K562 (cell line): Measurements from ENCODE around the gene HPN. TPM values are rescaled to one million over a fixed set of nuclear protein-coding genes. Genes with fewer than 3 reads are reported as not detected.

Source experiments
- BCOR ChIP-seq: fragments of 450-650 bp; IDR thresholded peaks from 2 replicates; pipeline ENCODE4 v1.6.1; 2016
- CHD2 ChIP-seq: IDR thresholded peaks from 2 replicates; pipeline ENCODE4 v1.6.1; 2011; ENCODE audit warnings: low read depth, low read length
- EHMT2 ChIP-seq: fragments of 450-650 bp; IDR thresholded peaks from 2 replicates; pipeline ENCODE4 v1.6.1; 2018; ENCODE audit warnings: antibody characterized with exemption
- FOS ChIP-seq: IDR thresholded peaks from 3 replicates; pipeline ENCODE4 v1.6.1; 2011; ENCODE audit not compliant: insufficient read length; ENCODE audit errors: extremely low read depth
- KDM1A ChIP-seq, 2 experiments: fragments of 450-650 bp; IDR thresholded peaks; 2 replicates each; pipeline ENCODE4 v1.6.1; 2016; ENCODE audit warnings: mild to moderate bottlenecking in 2 of 2
- NFIC ChIP-seq: fragments of 450-650 bp; IDR thresholded peaks from 2 replicates; pipeline ENCODE4 v1.6.1; 2017; ENCODE audit warnings: mild to moderate bottlenecking, inconsistent platforms
- THRAP3 ChIP-seq: fragments of 450-650 bp; IDR thresholded peaks from 2 replicates; pipeline ENCODE4 v1.6.1; 2016; ENCODE audit warnings: mild to moderate bottlenecking, inconsistent platforms, borderline replicate concordance
- ZNF3 ChIP-seq: fragments of 250-450 bp; sonication (Bioruptor Pico); IDR thresholded peaks from 2 replicates; pipeline ENCODE4 v1.5.0; 2021; ENCODE audit warnings: mild to moderate bottlenecking, moderate library complexity
- ZNF384 ChIP-seq: IDR thresholded peaks from 2 replicates; pipeline ENCODE4 v1.6.1; 2012; ENCODE audit warnings: low read depth, low read length, improper control_type of control experiment
- polyA plus RNA-seq, 8 experiments: library from polyadenylated mRNA; depleted of rRNA in 4 of 8; stranded (reverse) in 5 of 8; unstranded in 3 of 8; fragments of >200 nt; fragmentation: Nextera tagmentation in 2 of 8; fragmentation: Illumina TruSeq in 1 of 8; extraction: Ambion mirVana in 2 of 8; extraction: Trizol in 1 of 8; gene quantifications; 2 replicates each; pipeline versions ENCODE4 v1.2.1 to v1.2.3, GENCODE V29; 2011 to 2014; ENCODE audit warnings: inconsistent platforms in 1 of 8, missing spikeins in 1 of 8
- total RNA-seq, 7 experiments: library from RNA; depleted of rRNA in 6 of 7; stranded (reverse); fragments of >200 nt in 6 of 7; fragmentation: Illumina TruSeq in 2 of 7; extraction: Trizol in 2 of 7; gene quantifications; 2 replicates each; pipeline versions ENCODE4 v1.2.1 to v1.2.3, GENCODE V29; 2011 to 2021; ENCODE audit warnings: low replicate concordance in 1 of 7
- TF ChIP-seq, protein P1 (sequence below): fragments of 450-650 bp; IDR thresholded peaks from 2 replicates; pipeline ENCODE4 v1.6.1; 2018; ENCODE audit not compliant: partially characterized antibody
- TF ChIP-seq, protein P2 (sequence below): fragments of 450-650 bp; IDR thresholded peaks from 2 replicates; pipeline ENCODE4 v1.6.1; 2016; ENCODE audit warnings: low read depth
- TF ChIP-seq, protein P3 (sequence below): fragments of 250-450 bp; sonication (Bioruptor Pico); IDR thresholded peaks from 2 replicates; pipeline ENCODE4 v1.8.0; 2022; ENCODE audit warnings: inconsistent platforms, mild to moderate bottlenecking, moderate library complexity, borderline replicate concordance

The HPN gene
- total and polyA plus RNA-seq, 9 of the 15 experiments (the other 6 are each of a cell fraction or from before 2014, with no cell fraction given) = 0.10 to 0.20 TPM; not detected in 7

DNA sequence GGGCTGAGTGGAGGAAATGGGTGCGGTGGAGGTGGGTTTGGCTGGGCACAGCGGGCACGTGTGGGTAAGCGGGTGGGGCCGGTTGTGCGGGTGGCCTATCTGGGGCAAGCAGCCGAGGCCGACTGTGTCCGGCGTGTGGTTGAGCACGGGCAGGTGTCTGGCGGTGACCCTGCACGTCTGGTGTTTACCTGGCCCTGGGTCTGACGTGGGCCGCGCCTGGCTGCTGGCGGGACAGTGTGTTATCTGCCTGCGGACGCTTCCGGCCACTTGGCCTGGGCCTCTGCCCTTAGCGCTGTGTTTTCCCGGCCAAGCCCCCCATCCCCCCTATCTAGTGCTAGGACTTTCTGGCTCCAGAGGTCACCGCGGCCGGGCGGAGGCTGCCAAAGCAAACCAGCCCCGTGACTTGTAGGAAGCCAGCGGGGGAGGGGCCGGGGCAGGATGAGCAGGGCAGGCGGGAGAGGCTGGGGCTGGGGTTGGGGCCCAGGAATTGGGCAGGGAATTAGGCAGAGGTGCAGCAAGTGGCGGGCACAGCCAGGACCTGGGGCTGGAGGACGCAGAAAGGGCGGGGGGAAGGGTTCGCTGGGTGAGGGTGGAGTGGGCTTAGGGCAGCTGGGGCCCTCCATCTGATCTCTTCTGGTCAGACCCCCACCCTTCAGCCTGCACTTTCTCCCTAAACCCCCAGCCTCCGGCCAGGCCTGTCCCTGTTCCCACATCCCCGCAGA lies 534 bp upstream of the HPN start (continued):
- TF ChIP-seq, protein P1, sequence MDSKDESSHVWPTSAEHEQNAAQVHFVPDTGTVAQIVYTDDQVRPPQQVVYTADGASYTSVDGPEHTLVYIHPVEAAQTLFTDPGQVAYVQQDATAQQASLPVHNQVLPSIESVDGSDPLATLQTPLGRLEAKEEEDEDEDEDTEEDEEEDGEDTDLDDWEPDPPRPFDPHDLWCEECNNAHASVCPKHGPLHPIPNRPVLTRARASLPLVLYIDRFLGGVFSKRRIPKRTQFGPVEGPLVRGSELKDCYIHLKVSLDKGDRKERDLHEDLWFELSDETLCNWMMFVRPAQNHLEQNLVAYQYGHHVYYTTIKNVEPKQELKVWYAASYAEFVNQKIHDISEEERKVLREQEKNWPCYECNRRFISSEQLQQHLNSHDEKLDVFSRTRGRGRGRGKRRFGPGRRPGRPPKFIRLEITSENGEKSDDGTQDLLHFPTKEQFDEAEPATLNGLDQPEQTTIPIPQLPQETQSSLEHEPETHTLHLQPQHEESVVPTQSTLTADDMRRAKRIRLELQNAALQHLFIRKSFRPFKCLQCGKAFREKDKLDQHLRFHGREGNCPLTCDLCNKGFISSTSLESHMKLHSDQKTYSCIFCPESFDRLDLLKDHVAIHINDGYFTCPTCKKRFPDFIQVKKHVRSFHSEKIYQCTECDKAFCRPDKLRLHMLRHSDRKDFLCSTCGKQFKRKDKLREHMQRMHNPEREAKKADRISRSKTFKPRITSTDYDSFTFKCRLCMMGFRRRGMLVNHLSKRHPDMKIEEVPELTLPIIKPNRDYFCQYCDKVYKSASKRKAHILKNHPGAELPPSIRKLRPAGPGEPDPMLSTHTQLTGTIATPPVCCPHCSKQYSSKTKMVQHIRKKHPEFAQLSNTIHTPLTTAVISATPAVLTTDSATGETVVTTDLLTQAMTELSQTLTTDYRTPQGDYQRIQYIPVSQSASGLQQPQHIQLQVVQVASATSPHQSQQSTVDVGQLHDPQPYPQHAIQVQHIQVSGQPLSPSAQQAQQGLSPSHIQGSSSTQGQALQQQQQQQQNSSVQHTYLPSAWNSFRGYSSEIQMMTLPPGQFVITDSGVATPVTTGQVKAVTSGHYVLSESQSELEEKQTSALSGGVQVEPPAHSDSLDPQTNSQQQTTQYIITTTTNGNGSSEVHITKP = peak; percentile 84
- TF ChIP-seq NFIC = peak; percentile 58
- TF ChIP-seq THRAP3 = no peak
- TF ChIP-seq CHD2 = peak; percentile 56; the same call in 1 of the 2 replicates
- TF ChIP-seq, protein P2, sequence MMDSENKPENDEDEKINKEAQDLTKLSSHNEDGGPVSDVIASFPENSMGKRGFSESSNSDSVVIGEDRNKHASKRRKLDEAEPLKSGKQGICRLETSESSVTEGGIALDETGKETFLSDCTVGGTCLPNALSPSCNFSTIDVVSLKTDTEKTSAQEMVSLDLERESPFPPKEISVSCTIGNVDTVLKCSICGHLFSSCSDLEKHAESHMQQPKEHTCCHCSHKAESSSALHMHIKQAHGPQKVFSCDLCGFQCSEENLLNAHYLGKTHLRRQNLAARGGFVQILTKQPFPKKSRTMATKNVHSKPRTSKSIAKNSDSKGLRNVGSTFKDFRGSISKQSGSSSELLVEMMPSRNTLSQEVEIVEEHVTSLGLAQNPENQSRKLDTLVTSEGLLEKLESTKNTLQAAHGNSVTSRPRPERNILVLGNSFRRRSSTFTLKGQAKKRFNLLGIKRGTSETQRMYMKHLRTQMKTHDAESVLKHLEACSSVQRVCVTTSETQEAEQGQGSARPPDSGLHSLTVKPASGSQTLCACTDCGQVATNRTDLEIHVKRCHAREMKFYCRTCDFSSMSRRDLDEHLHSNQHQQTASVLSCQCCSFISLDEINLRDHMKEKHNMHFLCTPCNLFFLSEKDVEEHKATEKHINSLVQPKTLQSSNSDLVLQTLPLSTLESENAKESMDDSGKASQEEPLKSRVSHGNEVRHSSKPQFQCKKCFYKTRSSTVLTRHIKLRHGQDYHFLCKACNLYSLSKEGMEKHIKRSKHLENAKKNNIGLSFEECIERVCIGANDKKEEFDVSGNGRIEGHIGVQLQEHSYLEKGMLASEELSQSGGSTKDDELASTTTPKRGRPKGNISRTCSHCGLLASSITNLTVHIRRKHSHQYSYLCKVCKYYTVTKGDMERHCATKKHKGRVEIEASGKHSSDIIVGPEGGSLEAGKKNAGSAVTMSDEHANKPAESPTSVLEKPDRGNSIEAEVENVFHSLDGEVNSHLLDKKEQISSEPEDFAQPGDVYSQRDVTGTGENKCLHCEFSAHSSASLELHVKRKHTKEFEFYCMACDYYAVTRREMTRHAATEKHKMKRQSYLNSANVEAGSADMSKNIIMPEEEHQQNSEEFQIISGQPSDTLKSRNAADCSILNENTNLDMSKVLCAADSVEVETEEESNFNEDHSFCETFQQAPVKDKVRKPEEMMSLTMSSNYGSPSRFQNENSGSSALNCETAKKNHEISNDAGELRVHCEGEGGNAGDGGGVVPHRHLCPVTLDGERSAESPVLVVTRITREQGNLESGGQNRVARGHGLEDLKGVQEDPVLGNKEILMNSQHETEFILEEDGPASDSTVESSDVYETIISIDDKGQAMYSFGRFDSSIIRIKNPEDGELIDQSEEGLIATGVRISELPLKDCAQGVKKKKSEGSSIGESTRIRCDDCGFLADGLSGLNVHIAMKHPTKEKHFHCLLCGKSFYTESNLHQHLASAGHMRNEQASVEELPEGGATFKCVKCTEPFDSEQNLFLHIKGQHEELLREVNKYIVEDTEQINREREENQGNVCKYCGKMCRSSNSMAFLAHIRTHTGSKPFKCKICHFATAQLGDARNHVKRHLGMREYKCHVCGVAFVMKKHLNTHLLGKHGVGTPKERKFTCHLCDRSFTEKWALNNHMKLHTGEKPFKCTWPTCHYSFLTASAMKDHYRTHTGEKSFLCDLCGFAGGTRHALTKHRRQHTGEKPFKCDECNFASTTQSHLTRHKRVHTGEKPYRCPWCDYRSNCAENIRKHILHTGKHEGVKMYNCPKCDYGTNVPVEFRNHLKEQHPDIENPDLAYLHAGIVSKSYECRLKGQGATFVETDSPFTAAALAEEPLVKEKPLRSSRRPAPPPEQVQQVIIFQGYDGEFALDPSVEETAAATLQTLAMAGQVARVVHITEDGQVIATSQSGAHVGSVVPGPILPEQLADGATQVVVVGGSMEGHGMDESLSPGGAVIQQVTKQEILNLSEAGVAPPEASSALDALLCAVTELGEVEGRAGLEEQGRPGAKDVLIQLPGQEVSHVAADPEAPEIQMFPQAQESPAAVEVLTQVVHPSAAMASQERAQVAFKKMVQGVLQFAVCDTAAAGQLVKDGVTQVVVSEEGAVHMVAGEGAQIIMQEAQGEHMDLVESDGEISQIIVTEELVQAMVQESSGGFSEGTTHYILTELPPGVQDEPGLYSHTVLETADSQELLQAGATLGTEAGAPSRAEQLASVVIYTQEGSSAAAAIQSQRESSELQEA = no peak
- no peak for TF ChIP-seq EHMT2
- TF ChIP-seq, protein P3, sequence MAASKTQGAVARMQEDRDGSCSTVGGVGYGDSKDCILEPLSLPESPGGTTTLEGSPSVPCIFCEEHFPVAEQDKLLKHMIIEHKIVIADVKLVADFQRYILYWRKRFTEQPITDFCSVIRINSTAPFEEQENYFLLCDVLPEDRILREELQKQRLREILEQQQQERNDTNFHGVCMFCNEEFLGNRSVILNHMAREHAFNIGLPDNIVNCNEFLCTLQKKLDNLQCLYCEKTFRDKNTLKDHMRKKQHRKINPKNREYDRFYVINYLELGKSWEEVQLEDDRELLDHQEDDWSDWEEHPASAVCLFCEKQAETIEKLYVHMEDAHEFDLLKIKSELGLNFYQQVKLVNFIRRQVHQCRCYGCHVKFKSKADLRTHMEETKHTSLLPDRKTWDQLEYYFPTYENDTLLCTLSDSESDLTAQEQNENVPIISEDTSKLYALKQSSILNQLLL (CRISPR knock-in tag) = no peak
- no peak for TF ChIP-seq ZNF3 (CRISPR knock-in tag)
- 0 out of 2 replicates have a peak, but pooled peaks have one; percentile 54 for TF ChIP-seq BCOR
- TF ChIP-seq FOS = no peak
- TF ChIP-seq ZNF384 = no peak
- peak; percentile 58 to 83 for TF ChIP-seq KDM1A (IDR thresholded peaks at IDR 0.05)
